ENCODE data around the gene POLE.

POLE gene, protein sequence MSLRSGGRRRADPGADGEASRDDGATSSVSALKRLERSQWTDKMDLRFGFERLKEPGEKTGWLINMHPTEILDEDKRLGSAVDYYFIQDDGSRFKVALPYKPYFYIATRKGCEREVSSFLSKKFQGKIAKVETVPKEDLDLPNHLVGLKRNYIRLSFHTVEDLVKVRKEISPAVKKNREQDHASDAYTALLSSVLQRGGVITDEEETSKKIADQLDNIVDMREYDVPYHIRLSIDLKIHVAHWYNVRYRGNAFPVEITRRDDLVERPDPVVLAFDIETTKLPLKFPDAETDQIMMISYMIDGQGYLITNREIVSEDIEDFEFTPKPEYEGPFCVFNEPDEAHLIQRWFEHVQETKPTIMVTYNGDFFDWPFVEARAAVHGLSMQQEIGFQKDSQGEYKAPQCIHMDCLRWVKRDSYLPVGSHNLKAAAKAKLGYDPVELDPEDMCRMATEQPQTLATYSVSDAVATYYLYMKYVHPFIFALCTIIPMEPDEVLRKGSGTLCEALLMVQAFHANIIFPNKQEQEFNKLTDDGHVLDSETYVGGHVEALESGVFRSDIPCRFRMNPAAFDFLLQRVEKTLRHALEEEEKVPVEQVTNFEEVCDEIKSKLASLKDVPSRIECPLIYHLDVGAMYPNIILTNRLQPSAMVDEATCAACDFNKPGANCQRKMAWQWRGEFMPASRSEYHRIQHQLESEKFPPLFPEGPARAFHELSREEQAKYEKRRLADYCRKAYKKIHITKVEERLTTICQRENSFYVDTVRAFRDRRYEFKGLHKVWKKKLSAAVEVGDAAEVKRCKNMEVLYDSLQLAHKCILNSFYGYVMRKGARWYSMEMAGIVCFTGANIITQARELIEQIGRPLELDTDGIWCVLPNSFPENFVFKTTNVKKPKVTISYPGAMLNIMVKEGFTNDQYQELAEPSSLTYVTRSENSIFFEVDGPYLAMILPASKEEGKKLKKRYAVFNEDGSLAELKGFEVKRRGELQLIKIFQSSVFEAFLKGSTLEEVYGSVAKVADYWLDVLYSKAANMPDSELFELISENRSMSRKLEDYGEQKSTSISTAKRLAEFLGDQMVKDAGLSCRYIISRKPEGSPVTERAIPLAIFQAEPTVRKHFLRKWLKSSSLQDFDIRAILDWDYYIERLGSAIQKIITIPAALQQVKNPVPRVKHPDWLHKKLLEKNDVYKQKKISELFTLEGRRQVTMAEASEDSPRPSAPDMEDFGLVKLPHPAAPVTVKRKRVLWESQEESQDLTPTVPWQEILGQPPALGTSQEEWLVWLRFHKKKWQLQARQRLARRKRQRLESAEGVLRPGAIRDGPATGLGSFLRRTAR (N-terminal part only)

DNA sequence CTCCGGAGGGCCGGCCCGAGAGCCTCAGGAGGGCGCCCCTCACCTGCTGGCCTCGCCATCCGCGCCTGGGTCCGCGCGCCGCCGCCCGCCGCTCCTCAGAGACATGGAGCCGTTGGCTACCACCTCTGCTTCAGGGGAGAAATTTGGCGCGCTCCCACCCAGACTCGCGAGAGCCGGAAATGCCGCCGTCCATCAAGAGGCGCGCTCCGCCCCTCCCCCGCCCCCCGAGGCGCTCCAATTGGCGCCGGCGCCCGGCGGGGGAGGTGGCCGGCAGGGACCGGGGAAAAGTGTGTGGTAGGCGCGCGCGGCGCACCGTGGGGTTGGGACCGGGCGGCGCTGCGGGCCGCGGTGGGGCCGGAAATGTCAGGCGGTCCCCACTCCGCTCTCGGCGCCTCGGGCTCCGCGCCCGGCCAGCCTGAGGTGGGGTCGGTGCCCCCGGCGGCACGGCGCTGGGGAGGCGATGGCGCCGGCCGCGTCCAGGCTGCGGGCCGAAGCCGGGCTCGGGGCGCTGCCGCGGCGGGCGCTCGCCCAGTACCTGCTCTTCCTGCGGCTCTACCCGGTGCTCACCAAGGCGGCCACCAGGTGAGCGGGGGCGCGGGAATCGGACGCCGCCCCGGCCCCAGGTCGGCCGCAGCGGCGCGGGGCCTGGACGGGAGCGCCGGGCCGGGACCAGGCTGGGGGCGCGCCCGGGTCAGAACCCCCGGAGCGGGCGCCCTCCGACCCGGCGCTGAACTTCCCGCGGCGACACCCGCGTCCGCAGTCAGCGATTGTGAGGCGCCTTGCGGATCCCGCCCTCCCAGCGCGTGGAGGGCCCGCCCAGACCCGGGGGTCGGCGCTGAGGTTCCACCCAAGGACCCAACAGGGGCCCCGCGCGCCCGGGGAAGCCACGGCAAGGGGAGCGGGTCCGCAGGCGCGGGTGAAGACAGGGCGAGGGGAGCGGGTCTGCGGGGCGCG, at the start of gene POLE, which contains the start of gene PXMP2:
Gene POLE (minus strand): TSS at position 132 of the 954 bp plus-strand sequence. CDS start 27 bp downstream, at position 105.
Gene PXMP2 (plus strand): TSS at position 377 of the 954 bp plus-strand sequence. CDS start 84 bp downstream, at position 461.
- H3K36me3 Mint-ChIP-seq (ENCODE audit: low read depth): peaks cover 30% of the 10 kb centered on the region
- peaks cover 28% of the 10 kb centered on the region for H3K4me1 Mint-ChIP-seq (ENCODE audit: low read depth)
- H3K27me3 Mint-ChIP-seq: no peaks in the 10 kb centered on the region
- H3K4me3 Mint-ChIP-seq: peak within 1 kb of the TSS; percentile 79
- DNase-seq: peak; percentile 97
- H3K27ac Mint-ChIP-seq: peak within 1 kb of the TSS; percentile 89
- H3K9me3 Mint-ChIP-seq: no peaks in the 10 kb centered on the region

DNA sequence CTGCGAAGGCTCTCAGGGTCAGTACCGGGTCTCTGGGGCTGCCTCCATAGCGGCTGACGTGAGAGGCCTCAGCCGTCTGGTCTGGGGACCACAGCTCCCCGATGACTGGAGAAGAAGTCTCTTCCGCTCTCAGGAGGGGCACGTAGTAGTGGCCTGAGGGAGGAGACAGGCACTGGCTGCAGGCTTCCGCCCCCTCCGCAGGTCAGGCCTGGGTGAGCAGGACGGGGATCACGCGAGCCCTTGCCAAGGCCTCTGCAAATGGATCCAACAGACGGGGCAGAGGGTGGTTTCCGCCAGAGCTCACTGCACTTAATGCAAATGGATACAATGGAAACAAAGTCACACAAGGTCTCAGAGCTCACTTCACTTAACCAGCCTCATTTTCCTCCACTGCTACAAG, 49.8 kb upstream of the POLE start:
- H3K9me3 Mint-ChIP-seq: no peaks in the 10 kb centered on the region
- no peaks in the 10 kb centered on the region for H3K27me3 Mint-ChIP-seq
- H3K27ac Mint-ChIP-seq: no peak overlapping the region
- peaks cover 98% of the 10 kb centered on the region for H3K36me3 Mint-ChIP-seq (ENCODE audit: low read depth)
- H3K4me3 Mint-ChIP-seq: no peak overlapping the region
- no peaks in the 10 kb centered on the region for H3K4me1 Mint-ChIP-seq (ENCODE audit: low read depth)
- DNase-seq: no peak

DNA sequence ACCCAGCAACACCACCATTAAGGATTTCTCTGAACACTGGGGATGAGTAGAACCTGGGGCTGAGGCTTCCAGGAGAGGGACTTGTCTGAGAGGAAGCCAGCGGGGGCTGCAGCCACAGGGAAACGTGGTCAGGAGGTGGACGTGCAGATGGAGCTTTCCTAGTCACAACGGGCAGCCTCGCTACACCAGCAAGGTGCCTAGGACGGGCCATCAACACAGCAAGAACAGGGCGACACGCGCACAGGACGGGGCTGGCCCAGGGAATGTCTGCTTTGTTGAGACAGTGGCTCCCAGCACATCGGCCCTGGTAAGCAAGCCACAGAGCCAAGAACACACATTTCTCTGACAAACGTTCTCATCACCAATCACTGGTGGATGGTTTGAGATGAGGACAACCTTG, 49.2 kb upstream of the POLE start:
- H3K27me3 Mint-ChIP-seq: no peaks in the 10 kb centered on the region
- DNase-seq: no peak
- H3K36me3 Mint-ChIP-seq (ENCODE audit: low read depth): peaks cover 98% of the 10 kb centered on the region
- H3K27ac Mint-ChIP-seq: no peak overlapping the region
- H3K9me3 Mint-ChIP-seq: no peaks in the 10 kb centered on the region
- H3K4me1 Mint-ChIP-seq (ENCODE audit: low read depth): no peaks in the 10 kb centered on the region
- no peak overlapping the region for H3K4me3 Mint-ChIP-seq

DNA sequence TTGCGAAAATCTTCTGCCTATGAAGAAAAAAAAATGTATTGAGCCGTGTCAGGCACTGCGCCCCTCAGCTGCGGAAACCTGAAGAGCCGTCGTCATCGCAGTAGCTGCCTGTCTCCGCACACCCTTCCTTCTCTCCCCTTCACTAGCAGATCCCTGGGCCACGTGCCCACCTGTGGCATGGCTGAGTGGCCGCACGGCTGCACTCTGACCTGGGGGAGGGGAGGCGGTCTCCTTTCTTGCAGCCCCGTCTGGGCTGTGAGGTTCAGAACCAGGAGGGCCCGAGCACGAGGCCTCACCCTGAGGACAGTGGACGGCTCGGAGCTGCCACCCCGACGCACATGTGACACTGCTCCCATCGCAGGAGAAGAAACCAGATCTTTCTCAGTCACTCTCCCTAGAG, 48.4 kb upstream of the POLE start:
- Mint-ChIP-seq H3K4me3 (no peak overlapping the region), H3K9me3 (no peaks in the 10 kb centered on the region), H3K27ac (no peak overlapping the region), H3K27me3 (no peaks in the 10 kb centered on the region), H3K4me1 (ENCODE audit: low read depth) (no peaks in the 10 kb centered on the region), H3K36me3 (ENCODE audit: low read depth) (peaks cover 98% of the 10 kb centered on the region)
- no peak for DNase-seq

DNA sequence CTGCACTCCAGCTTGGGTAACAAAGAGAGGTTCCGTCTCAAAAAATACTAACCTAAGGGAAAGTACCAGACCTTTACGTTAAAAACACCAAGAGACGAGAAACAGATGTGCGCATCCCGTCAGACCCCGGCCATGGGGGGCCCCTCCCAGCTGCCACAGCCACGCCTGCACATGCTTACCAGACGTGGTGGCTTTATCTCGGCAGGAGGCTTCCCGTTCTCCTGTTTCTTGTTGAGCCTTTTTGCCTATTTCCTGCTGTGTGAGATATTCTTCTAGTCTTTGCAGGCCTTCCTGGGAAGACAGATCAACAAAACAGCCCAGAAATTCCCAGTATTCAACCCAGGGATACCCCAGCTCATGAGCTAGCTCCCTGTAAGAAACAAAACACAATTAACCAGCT, 47.1 kb upstream of the POLE start:
- no peaks in the 10 kb centered on the region for H3K27me3 Mint-ChIP-seq
- H3K36me3 Mint-ChIP-seq (ENCODE audit: low read depth): peaks cover 95% of the 10 kb centered on the region
- no peaks in the 10 kb centered on the region for H3K9me3 Mint-ChIP-seq
- no peaks in the 10 kb centered on the region for H3K4me1 Mint-ChIP-seq (ENCODE audit: low read depth)
- no peak overlapping the region for H3K27ac Mint-ChIP-seq
- H3K4me3 Mint-ChIP-seq: no peak overlapping the region
- no peak for DNase-seq

- H3K9me3 Mint-ChIP-seq: no peaks in the 10 kb centered on the region
- H3K36me3 Mint-ChIP-seq (ENCODE audit: low read depth): peaks cover 95% of the 10 kb centered on the region
- no peaks in the 10 kb centered on the region for H3K4me1 Mint-ChIP-seq (ENCODE audit: low read depth)
- no peaks in the 10 kb centered on the region for H3K27me3 Mint-ChIP-seq
- no peak overlapping the region for H3K27ac Mint-ChIP-seq
- no peak overlapping the region for H3K4me3 Mint-ChIP-seq
- no peak for DNase-seq
Measured at GRCh38 chr12:132731574-132731973, 44.4 kb upstream of the POLE start.

DNA sequence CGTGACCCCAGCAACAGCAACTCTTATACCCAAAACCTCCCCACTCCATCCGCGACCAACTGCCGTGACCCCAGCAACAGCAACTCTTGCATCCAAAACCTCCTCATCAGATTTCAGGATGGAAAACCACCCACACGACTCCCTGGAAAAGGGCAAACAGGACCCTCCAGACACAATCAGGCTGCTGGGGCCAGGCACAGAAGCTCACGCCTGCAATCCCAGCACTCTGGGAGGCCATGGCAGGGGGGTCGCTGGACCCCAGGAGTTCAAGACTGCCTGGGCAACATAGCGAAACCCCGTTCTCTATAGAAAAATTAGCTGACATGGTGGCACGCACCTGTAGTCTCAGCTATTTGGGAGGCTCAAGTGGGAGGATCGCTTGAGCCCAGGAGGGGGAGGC, 43.2 kb upstream of the POLE start:
- Mint-ChIP-seq H3K4me3 (no peak overlapping the region), H3K9me3 (no peaks in the 10 kb centered on the region), H3K27me3 (no peaks in the 10 kb centered on the region), H3K27ac (peak overlapping the region; percentile 54), H3K4me1 (ENCODE audit: low read depth) (no peaks in the 10 kb centered on the region), H3K36me3 (ENCODE audit: low read depth) (peaks cover 95% of the 10 kb centered on the region)
- no peak for DNase-seq

DNA sequence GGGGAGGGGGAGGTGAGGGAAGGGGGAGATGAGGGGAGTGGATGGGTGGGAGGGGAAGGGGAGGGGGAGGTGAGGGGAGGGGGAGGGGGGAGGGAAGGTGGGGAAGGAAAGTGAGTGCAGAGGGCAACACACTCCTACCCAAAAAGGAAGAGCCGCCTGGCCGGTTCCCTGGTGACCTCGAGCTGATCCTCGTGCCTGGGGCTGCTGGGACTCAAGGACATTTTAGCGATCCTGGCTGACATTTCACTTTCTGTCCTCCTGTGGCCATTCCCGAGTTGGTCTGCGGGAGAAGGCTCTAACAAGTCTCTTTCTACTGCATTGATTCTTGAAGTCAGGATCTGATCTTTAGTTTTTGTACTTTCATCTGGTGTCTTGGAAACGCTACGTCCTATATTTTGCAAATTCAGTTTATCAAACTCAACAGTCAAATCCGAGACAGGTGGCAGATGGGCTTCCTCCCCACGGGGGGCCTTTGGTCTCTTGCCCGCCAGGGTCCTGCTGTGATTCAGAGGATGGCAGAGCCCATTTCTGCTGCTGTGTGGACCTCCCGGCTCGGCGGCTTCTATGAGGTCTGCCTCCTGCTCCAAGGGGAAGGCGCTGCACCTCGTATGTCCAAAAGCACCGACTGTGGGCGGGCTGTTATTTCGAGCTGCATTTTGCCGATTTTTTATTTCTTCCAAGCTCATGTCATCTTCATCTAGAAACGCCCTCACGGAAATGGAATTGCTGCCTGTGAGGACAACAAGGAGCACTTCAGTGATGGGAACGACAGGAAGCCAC, 42.6 kb upstream of the POLE start:
- no peak for DNase-seq
- Mint-ChIP-seq H3K27me3 (no peaks in the 10 kb centered on the region), H3K36me3 (ENCODE audit: low read depth) (peaks cover 95% of the 10 kb centered on the region), H3K9me3 (no peaks in the 10 kb centered on the region), H3K27ac (peak overlapping the region; percentile 54), H3K4me3 (no peak overlapping the region), H3K4me1 (ENCODE audit: low read depth) (no peaks in the 10 kb centered on the region)

DNA sequence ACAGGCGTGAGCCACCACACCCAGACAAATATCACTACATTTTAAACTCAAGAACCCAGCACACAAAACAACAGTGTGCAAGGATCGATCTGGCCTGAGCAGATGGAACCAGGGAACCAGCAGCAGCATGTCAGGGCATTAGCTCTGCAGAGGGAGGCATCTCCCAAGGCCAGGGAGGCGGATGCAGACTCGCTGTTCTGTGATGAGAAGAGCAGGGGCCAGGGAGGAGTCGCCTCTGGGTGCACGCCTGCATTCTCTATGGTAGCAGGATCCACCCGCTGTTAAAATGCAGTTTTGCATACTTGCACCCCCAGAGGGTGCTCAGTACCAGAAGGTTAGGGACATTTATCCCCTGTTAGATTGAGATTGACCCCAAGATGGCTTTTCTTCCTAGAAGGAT, 41.4 kb upstream of the POLE start:
- Mint-ChIP-seq H3K27ac (peak overlapping the region; percentile 64), H3K9me3 (no peaks in the 10 kb centered on the region), H3K4me1 (ENCODE audit: low read depth) (peaks cover 5% of the 10 kb centered on the region), H3K4me3 (no peak overlapping the region), H3K36me3 (ENCODE audit: low read depth) (peaks cover 95% of the 10 kb centered on the region), H3K27me3 (no peaks in the 10 kb centered on the region)
- DNase-seq: no peak

DNA sequence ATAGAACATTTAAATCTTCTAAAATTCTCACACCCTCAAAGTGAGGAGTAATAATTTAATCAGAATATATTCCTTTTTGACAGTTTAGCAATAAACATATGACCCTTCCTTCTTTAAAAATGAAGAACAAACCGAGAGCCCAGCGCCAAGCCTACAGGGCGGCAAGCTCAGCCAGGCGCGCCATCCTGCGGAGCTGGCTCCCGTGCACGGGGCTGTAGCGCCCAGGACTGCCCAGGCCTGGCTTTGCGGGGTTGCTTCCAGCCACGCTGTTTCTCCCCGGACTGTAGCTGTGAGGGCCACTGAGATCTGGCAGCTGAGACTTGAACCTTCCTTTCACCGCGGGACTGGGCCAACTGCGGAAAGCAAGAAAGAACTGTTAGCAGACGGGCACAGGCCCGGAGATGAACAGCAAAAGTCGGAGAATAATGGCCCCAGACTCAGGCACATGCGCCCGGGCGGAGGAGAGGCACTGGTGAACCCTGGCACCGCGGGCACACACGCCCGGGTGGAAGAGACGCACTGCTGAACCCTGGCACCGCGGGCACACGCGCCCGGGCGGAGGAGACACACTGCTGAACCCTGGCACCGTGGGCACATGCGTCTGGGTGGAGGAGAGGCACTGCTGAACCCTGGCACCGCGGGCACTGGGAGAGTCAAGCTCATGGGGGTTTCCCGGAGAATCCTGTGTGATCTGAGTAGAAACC, 40.1 kb upstream of the POLE start:
- Mint-ChIP-seq H3K27ac (peak overlapping the region; percentile 68), H3K27me3 (no peaks in the 10 kb centered on the region), H3K4me1 (ENCODE audit: low read depth) (peaks cover 5% of the 10 kb centered on the region), H3K36me3 (ENCODE audit: low read depth) (peaks cover 95% of the 10 kb centered on the region), H3K4me3 (no peak overlapping the region), H3K9me3 (no peaks in the 10 kb centered on the region)
- DNase-seq: no peak

DNA sequence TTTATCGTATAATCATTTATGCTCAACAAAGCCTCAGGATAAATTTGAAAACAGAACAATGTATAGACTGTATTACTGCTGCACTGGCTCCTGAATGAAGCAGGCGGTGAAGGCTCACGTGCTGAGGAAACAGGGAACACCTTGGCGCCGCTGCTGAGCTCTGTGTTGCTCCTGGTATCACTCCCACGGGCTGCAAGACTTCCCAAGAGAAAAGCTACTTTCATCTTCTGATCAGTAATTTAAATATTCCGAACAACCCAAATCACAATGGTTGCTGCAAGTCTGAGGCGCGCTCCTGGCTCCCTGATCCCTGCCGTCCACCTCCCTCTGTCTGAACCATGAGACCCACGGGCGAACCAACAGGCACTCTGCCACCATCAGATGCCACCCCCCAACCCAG, 39.2 kb upstream of the POLE start:
- H3K9me3 Mint-ChIP-seq: no peaks in the 10 kb centered on the region
- no peak overlapping the region for H3K27ac Mint-ChIP-seq
- H3K27me3 Mint-ChIP-seq: no peaks in the 10 kb centered on the region
- H3K4me3 Mint-ChIP-seq: no peak overlapping the region
- H3K4me1 Mint-ChIP-seq (ENCODE audit: low read depth): peaks cover 5% of the 10 kb centered on the region
- H3K36me3 Mint-ChIP-seq (ENCODE audit: low read depth): peaks cover 97% of the 10 kb centered on the region
- DNase-seq: no peak

- no peak for DNase-seq
- H3K9me3 Mint-ChIP-seq: no peaks in the 10 kb centered on the region
- H3K36me3 Mint-ChIP-seq (ENCODE audit: low read depth): peaks cover 96% of the 10 kb centered on the region
- H3K4me3 Mint-ChIP-seq: no peak overlapping the region
- H3K4me1 Mint-ChIP-seq (ENCODE audit: low read depth): peaks cover 5% of the 10 kb centered on the region
- no peaks in the 10 kb centered on the region for H3K27me3 Mint-ChIP-seq
- peak overlapping the region; percentile 75 for H3K27ac Mint-ChIP-seq
Measured at GRCh38 chr12:132724506-132725241, 37.5 kb upstream of the POLE start.

All from activated T-cell treated with anti-CD3 and anti-CD28 coated beads, Interleukin-2, amount 50 U/mL, for 24 hours (primary cell).